Measurements from ENCODE around the gene ROBO2.
"Not testable (repeated sequence)": the region's sequence is repeated elsewhere in the genome, so short reads cannot be mapped to it uniquely, and the experiment has no call there.

The ROBO2 gene

DNA sequence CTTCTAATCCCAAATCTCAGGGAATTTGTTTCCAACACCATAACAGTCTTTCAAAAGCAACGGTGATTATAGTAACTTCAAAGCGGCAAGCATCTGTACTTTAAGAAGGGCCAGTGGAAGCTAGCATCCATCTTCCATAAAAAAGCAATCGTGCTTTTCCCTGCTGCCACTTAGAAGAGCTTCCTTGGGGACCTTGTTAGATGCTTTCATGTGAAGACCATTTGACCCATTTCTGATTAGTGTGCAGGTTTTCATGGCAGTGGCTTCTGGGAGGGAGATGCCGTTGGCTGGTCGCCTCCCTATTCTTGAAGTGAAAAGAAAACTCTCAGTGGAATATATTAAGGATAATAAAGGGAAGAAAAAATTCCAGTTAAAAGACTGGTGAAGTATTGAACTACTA, 354.1 kb downstream of the ROBO2 start:
- TF ChIP-seq, protein P1, sequence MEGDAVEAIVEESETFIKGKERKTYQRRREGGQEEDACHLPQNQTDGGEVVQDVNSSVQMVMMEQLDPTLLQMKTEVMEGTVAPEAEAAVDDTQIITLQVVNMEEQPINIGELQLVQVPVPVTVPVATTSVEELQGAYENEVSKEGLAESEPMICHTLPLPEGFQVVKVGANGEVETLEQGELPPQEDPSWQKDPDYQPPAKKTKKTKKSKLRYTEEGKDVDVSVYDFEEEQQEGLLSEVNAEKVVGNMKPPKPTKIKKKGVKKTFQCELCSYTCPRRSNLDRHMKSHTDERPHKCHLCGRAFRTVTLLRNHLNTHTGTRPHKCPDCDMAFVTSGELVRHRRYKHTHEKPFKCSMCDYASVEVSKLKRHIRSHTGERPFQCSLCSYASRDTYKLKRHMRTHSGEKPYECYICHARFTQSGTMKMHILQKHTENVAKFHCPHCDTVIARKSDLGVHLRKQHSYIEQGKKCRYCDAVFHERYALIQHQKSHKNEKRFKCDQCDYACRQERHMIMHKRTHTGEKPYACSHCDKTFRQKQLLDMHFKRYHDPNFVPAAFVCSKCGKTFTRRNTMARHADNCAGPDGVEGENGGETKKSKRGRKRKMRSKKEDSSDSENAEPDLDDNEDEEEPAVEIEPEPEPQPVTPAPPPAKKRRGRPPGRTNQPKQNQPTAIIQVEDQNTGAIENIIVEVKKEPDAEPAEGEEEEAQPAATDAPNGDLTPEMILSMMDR (conservative IDR thresholded peaks at IDR 0.05; ENCODE audit: low read length): no peak
- DNase-seq (ENCODE audit: low read depth): no peak
- no peak overlapping the region for H3K4me3 ChIP-seq (ENCODE audit: low read length)

DNA sequence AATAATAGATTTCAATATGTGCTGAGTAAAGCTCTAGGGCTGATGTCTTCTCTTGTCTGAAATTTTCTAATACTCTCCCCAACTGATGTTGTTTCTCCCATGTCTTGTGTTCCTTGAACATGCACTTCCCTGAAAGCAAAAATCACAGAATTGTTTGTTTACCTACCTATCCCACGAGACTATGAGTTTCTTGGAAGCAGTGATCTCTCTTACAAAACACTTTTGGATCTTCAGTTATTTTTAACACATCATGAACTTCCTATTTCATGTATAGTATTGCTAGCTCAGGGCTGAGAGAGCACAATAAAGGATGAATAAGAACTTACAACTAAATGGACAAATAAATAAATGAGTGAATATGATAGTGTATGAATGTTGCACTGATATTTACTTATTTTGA, 365.0 kb downstream of the ROBO2 start:
- DNase-seq (ENCODE audit: low read depth): no peak
- TF ChIP-seq, protein P1 (conservative IDR thresholded peaks at IDR 0.05; ENCODE audit: low read length): no peak
- no peak overlapping the region for H3K4me3 ChIP-seq (ENCODE audit: low read length)

DNA sequence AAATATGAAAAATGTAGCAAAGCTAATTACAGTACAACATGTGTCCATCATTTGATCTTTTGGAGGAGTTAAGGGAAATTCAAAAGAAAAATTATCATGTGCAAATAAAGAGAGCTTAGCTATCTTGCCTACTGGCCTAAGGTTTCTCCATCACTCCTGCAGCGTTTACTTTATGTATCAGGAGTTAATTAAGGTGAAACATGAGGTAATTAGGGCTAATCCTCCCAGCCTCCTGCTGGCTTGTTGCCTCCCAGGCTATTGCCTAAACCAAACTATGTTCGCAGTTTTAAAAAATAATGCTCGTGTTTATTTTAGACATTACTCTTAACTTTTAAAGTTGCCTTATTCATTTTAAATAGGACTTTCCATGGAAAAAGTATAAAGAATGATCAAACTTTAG, 367.5 kb downstream of the ROBO2 start:
- TF ChIP-seq, protein P1 (conservative IDR thresholded peaks at IDR 0.05; ENCODE audit: low read length): no peak
- no peak overlapping the region for H3K4me3 ChIP-seq (ENCODE audit: low read length)
- no peak for DNase-seq (ENCODE audit: low read depth)

DNA sequence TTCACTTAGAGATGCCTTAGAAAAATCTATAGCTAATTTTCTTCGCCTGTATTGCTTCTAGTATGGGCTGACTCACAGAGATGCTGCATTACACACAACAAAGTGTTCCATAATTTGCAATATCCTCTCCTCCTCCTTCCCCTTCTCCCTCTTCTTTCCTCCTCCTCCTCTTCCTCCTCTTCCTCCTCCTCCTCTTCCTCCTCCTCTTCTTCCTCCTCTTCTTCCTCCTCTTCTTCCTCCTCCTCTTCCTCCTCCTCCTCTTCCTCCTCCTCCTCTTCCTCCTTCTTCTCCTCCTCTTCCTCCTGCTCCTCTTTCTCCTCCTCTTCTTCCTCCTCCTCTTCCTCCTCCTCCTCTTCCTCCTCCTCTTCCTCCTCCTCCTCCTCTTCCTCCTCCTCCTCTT, 370.4 kb downstream of the ROBO2 start:
- DNase-seq (ENCODE audit: low read depth); H3K4me3 ChIP-seq (ENCODE audit: low read length): not testable (repeated sequence)

DNA sequence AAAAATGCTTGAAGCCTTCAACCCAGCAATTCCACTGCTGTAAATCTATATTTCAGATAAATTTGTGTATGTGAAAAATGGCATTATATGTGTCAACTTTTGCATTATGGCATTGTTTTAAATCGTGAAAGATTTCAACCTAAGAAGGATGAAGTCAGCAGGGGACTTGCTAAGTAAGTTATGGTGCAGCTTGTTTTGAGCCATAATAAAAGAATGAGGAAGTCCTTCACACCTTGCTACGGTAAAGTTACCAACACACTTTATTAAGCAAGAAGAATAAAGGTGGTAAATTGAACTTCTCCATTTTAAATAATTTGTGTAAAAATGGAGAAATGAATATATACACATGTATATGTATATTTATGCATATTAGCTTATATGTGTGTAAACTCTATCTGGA, 371.4 kb downstream of the ROBO2 start:
- DNase-seq (ENCODE audit: low read depth): no peak
- TF ChIP-seq, protein P1 (conservative IDR thresholded peaks at IDR 0.05; ENCODE audit: low read length): no peak
- H3K4me3 ChIP-seq (ENCODE audit: low read length): no peak overlapping the region

DNA sequence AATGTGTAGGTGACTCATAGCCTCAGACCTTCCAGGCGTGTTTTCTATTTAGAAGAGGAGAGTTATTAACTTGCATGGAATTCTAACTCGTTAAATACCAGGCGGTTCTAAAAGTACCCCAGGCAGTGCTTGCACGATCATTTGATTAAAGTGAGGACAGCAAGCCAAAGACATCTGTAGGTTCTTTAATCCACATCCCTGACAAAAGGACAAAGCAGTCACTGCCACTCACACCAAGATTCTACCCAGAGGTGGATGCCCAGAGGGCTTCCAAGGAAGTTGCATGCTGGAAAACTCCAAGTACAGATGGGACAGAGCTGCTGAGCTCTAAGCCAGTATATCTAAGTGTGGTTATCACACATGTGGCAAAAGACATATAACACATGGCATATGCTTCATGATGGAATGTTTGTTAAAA, 372.1 kb downstream of the ROBO2 start:
- no peak overlapping the region for H3K4me3 ChIP-seq (ENCODE audit: low read length)
- DNase-seq (ENCODE audit: low read depth): peak; percentile 66
- TF ChIP-seq, protein P1 (conservative IDR thresholded peaks at IDR 0.05; ENCODE audit: low read length): no peak

DNA sequence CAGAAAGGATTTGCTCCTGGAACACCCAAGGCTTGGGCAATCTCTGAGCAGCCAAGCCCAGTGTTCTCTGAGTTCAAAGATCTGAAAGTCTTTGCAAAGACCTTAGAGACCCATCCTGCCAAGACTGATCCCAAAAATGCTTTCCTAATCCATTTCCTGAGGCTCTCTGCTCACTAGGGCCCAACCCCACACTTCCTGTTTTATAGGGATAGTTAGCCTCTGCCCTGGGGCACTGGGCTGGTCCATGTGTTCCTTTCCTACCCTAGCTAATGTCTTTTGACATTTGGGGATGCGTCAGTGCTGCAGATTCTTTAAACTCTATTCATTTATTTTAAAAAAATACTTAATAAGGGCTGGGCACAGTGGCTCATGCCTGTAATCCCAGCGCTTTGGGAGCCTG, 372.7 kb downstream of the ROBO2 start:
- H3K4me3 ChIP-seq (ENCODE audit: low read length): no peak overlapping the region
- peak; percentile 18 for DNase-seq (ENCODE audit: low read depth)
- TF ChIP-seq, protein P1 (conservative IDR thresholded peaks at IDR 0.05; ENCODE audit: low read length): no peak

DNA sequence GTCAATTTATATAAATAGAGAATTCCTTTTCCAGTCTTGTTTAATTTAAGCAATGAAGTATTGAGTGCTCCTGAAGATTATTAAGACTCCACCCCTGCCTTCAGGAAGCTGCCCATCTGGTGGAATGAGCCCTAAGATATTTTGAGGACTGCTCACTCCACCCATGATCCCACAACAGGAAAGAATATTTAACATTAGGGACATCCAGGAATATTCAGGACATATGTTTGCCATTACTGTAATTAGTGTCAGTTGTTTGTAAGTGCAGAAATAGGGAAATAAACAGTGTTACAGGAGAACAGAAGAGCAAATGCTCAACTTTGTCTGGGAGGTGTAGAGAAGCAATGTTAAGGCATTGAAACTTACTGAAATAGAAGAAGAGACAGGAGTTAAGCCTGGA, 375.0 kb downstream of the ROBO2 start:
- TF ChIP-seq, protein P1 (conservative IDR thresholded peaks at IDR 0.05; ENCODE audit: low read length): no peak
- H3K4me3 ChIP-seq (ENCODE audit: low read length): no peak overlapping the region
- peak; percentile 28 for DNase-seq (ENCODE audit: low read depth)

Measured in AG10803 (cell line).